ENCODE measurements around the gene SLC8A1.

The SLC8A1 gene

DNA sequence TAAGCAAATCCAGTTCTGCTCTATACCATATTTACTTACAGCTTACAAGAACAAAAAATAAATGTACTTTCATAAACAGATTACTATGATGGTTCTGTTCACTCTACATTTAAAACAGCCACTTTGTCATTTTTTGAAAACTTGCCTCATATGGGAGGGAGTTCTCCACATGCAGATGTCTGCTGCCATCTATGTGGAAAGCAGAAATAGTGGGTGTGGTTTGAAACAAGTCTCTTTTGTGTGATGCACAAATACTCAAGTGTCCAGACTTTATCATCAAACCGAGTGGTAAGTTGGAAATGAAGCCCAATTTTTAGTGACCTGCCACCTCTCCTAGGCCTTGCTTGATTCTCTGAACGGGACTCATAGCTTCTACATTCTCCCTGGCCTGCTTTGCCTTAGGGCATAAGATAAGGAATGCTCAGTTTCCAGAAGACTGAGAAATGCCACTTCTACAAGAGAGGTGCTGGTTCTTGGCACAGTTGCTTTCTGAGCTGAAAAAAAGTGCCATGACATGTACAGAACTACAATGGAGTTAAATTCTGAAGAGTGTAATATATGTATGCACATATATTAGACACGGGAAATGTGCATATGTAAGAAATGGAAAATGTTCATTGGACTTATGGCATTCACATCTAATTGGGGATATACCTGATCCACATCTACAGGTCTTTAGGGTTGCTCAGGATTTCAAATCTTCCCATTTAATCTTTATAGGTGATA is 221.0 kb downstream of the SLC8A1 start:
- no peak for DNase-seq (ENCODE audit: low spot score)

DNA sequence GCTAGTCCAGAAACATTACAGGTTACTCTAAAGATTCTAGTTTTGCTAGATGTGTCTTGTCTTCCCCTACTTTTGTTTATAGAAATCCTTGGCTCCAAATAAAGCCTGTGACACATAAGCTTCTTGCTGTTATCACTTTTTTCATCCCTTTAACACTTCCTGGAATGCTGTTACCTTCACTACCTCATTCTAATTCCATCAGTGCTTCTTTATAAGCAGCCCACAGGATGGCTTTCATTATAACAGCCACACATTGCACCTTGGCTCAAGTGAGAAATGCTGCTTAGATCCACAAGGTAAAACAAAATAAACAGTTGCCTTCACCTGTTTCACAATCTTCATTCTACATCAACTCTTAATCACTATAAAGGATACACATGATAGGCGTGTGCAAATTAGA is 221.7 kb downstream of the SLC8A1 start:
- no peak for DNase-seq (ENCODE audit: low spot score)

DNA sequence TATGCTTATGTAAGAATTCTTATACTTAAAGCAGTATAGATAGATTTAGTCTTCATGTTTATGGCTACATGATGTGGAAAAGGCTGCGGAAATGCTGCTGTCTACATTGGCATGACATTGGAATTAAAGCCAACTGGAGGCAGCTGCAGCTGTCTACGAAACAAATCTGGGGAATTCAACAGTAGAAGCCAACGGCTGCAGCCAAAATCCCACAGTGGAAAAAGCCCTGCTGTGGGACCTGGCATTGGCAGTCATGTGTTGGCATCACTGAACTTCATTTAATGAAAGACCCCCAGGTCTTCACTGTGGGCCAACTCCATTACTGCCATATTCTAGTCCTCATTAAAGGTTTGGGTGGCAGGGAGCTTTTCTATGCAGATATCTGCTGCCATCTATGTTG is 223.6 kb downstream of the SLC8A1 start:
- DNase-seq (ENCODE audit: low spot score): no peak

DNA sequence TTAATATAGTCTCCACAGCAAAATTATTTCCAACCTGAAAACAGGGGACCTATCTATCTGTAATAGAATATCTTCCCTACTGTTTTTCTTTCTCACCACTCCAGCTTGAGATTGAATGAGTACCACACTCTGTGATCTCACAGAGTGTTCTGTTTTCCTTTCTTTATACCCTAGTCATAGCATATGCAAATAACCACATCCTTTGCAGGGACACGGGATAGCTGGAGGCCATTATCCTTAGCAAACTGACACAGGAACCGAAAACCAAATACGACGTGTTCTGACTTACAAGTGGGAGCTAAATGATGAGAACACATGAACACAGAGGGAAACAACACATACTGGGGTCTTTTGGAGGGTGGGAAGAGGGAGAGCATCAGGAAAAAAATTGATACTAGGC is 224.7 kb downstream of the SLC8A1 start:
- no peak for DNase-seq (ENCODE audit: low spot score)

DNA sequence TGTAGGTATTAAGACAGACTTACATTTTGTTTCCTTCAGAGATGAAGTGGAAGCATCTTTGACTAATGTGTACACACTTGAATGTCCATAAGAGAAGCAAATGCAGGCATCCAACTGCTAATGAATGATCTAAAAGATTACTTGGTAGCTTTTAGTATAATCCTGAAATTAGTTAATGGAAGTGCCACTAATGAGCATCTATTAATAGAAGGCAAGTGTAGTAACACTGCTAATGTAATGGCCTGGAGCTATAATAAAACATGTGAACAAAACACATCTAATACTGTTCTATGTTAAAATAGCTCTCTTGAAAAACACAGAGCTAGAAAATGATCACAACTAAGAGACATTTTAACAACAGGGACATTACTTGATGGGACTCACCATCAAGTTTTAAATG is 225.3 kb downstream of the SLC8A1 start:
- no peak for DNase-seq (ENCODE audit: low spot score)

DNA sequence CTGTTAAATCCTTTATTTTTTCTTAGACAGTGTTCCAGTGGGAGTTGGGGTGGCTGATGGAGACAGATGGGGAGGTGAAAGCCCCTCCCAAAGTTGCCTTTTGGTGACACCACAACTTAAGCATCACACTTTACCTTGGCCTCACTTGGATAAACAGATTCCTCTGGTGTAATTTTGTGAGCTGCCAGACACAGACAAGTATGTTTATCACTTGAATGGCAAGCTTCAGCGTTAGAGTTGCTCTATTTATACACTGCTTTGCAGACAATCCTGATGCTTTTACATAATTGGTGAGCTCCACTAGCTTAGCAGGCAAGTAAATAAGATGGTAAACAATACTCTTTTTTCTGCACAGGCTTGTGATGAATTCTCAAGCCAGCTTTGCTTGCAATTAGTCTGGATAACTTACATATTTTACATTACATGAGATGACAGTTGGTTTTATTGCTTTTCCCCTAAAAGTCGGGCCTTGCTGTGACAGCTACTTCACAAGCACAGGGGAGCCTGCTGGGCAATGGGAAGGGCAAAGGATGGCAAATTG is 226.2 kb downstream of the SLC8A1 start:
- no peak for DNase-seq (ENCODE audit: low spot score)

DNA sequence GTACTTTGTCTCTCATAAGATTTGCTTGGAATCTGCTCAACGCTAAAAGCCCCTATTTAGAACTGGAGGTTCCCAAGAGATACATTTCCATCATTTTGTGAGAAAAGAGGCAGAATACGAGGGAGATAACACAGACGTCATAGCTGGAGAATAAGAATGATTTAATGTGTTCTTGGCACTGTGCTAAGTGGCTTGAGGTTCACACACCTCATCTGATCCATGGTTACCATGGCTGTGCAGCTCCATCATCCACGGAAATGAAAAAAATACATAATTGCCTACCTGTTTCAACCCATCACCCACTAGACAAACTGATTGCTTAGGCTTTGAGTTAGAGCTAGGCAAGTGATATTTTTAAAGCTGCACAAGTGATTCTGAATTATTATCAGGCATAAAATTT is 227.6 kb downstream of the SLC8A1 start:
- no peak for DNase-seq (ENCODE audit: low spot score)

DNA sequence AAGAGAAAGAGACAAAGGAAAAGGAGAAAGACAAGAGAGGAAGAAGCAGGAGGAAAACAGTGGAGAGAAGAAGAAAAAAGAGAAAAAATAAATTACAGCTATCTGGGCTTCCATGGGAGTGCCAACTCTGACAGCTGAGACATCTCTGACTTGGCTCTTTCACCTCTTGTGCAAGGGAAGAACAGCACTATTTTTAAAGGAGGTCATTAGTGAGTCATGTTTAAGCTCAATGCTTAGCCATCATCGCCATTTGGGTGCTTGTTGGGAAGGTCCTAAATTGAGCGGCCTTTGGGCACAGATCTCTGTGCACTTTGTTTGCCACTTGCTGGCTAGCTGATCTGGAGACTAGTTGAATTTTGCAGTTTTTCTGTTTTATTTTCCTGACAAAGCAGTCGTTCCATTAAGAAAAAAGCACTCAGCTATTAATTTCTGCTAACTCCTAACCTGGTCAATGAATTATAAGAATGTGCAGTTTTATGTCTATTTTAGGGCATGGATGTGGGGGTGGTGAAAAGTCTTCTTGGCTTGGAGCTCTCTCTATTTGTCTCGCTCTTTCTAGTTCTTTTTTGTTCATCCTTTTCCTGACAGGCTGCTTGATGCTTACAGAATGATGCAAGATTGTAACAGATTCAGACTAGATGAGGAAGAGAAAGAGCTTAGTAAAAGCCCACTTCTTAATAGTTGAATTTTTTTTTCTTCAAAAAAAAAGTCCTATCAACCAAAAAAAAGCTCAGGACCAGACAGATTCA is 231.5 kb downstream of the SLC8A1 start:
- peak; percentile 22 for DNase-seq (ENCODE audit: low spot score)

DNA sequence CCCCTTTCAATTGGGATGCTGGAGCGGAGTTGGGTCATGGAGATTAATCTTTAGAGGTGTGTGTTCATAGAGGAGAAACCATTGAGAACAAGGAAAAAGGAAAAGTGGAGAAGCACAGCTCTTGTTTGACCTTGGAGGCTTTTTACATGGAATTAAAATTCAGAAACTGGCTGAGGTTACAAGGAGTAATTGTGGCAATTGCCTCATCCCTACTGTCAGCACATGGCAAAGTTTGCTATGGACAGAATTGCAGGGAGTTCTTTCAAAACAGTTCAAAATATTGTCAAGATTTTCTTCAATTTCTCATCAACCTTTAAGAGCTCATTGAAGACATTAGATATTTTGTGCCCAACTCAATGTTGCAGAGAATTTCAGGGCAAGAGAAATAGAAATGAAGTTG is 232.7 kb downstream of the SLC8A1 start:
- no peak for DNase-seq (ENCODE audit: low spot score)

DNA sequence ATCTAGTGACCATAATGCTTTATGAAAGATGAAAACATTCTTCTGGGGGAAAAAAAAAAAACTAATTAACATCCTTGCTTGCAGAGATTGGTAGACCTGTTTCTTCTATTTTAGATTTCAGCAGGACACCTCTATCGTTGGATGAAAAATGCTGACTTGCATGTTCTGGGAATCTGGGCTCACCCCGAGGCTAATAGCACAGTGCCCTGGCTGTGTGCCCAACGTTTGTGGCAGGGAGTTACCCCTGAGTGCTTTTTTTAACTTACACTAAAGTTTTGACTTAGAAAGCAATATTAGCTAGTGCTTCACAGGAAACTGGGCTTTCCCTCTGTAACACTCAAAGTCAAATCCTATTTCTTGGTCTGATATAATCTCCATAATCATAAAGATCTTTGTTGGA is 233.2 kb downstream of the SLC8A1 start:
- DNase-seq (ENCODE audit: low spot score): no peak

DNA sequence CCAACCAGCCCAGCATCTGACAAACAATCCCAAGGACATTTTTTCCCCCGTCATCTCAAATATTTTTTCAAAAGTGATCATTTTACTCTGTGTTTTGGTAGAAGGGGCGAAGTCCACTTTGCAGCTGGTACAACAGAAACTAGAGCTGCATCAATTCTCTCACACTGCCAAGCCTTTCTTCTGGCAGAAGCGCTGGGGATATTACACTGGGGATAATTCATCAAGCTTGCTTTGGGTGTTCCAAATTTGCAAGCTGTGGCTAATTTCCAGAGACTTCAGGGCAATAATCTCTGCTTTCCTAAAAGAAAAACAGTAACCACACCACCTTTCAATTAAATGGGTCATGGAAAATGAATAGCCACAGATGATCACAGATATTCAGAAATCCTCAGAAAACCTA is 238.3 kb downstream of the SLC8A1 start:
- no peak for DNase-seq (ENCODE audit: low spot score)

DNA sequence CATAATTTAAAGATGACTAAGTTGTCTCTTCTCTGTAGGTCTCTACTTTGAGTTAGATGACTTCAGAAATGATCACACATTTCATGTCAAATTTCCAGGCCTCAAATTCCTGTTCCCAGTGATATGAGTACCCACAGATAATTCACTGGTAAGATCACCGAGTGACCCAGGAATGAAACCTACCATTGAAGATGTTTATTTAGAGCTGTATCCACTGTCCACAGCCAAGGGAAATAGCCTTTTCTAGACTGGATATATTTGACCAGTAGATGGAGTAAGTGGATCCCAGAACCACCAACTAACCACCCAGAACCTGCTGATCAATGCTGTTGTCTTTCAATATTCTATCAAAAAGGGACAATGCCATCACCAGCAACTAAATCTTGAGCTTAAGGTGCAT is 238.8 kb downstream of the SLC8A1 start:
- DNase-seq (ENCODE audit: low spot score): peak; percentile 67

DNA sequence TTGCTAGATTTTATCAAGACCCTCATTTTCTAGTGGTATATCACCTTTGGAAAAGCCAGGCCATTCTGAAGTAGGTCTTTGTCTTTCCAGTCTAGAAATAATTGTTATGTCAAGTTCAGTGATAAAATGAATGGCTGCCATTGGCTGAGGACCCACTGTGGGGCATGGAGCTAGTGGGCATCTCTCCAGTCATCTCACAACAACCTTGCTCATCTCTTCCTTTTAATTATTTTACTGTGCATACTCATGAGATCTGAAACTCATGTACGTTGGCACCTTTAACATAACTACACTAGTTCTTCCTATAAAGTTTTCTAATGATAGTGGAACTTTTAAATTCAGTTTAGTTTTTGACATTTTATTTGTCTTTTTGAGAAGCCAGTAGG is 240.9 kb downstream of the SLC8A1 start:
- no peak for DNase-seq (ENCODE audit: low spot score)

DNA sequence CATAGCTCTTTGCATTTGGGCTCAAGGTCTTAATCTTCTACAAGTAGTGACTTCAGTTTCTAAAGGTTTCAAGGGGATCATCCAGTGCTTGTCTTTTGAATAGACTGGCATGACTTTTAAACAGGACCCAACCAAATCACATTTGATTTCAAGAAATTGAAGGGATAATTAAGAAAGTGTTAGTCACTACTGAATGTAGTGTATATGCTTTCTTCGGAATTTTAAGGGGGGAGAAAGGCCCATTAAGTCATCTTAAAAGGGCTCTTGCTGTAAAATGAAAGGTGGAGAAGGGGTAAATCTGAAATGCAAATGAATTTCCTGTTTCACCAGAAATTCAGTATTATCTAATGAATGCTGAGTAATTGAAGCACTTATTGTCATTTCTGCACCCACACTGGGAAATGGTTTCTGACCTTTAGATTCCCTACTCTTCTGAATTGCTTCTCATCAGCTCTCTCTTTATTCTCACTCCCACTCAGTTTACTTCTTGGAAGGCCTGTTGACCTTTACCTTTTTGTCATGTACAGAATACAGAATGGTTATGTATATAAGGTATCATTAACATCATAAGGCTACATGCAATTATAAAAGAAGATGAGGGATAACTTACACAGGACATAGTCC is 241.4 kb downstream of the SLC8A1 start:
- DNase-seq (ENCODE audit: low spot score): no peak

DNA sequence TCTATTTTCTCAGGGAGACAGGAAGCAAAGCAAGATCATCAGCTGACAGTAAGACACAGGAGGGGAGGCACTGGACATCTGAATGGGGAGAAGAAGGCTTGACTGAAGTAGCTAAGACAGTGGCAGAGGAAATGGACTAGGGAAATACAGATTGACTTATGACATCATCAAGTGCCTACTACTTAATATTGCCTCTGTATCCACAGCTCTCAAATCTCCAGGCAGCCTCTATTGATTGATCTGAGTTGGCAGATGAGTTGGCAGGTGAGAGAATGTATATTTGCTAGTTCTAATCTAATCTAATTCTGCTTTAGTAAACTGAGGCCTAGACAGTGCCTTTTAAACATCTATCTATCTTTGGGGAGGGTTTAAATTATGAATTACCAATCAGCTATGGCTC is 242.1 kb downstream of the SLC8A1 start:
- DNase-seq (ENCODE audit: low spot score): no peak

DNA sequence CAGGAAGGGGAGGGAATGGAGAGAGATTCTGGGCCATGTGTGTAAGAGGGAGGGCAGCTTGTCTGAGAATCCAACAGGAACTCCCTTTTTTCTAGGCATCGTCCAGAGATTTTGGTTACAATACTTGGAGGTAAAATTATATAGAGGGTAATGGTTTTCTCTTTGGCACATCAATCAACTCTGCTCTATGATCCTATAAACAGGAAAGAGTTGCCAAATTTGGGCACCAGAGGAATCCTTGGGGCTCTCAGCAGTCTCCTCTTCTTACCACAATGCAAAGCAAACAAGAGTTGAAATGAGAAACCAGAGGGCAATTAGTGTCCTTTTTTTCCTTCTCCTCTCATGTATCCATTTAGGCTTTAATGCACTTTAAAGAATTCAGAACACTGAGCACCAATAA is 243.4 kb downstream of the SLC8A1 start:
- no peak for DNase-seq (ENCODE audit: low spot score)

DNA sequence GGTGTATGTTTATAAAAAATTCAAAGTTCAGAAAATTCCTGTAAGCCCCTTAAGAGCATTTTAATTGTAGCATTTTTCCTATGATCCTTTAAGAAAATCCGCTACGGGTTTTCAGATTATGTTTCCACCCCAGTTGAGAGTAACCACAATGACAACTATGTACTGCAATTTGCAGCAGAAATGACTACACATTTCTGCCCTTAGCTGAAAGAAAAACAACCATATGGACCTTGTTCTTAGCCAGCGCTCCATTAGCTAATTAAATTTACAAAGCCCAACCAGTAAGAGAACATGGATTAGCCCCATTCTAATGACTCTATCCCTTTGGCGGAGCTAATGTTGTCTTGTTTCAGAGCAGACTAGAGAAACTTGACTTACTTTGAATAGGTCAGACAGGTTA is 247.6 kb downstream of the SLC8A1 start:
- DNase-seq (ENCODE audit: low spot score): peak; percentile 27

DNA sequence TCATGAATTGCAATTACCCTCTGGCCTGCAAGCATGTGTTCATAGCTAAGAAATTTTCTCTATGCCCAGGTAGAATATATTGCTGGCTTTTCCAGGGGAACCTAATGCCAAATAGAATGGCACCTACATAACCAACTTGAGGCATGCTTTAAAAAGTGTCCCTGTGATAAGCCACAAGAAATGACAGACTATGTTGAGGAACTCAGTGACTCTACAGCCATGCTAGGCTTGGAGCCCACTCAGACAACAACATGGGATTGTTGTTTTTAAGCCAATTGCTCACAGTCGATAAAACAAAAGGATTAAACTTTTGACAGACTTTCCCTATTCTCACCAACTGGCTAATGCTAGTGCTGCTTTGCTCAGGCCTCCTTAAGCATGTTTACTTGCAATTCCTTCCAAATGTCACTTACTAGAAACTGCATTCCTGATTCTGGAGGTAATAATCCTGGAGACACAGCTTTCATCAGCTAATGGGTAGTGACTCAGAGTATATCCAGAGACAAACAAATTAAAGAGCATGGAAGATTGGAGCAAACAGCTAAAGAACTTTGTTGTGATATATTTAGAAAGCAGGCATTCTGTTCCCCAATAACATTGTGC is 249.0 kb downstream of the SLC8A1 start:
- peak; percentile 64 for DNase-seq (ENCODE audit: low spot score)

DNA sequence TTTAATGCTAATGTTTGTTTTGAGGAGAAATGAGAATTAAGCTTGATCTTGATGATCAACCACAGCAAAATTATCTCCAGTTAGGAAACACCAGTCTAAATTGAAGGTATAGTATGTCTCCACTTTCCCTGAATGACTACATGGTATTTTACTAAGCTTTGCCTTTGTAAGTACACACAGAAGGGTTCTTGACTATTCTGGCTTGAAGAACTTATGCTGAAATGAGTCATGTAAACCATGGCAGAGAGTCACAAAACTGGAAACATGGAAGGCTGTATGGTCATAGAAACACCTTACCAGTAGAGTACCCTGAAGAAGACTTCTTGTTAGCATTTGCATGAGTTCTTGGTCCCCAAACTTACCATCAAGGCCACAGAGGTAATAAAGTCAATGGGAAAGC is 250.5 kb downstream of the SLC8A1 start:
- DNase-seq (ENCODE audit: low spot score): no peak

DNA sequence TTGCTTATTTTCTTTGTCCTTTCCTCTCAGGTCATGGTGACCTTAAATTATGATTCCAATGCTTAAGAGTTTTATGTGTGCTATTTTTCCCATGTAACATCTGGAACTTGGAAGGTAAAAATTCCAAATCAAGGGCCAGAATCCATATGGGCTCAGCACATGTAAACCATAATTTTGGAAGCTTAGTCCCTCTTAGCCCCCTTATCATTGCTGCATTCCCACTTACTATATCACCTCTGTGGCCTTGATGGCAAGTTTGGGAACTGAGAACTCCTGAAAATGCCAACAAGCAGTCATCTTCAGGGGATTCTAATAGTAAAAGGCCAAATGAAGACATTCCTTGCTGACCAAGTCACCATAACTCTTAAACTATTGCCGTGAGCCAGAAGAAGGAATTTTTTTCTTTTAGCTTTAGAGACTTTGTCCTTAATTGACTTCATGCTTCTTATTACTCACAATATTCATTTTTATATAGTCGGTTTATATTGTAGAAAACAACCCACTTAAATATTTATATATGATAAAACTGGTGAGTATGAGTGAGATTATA is 251.4 kb downstream of the SLC8A1 start:
- peak; percentile 10 for DNase-seq (ENCODE audit: low spot score)

DNA sequence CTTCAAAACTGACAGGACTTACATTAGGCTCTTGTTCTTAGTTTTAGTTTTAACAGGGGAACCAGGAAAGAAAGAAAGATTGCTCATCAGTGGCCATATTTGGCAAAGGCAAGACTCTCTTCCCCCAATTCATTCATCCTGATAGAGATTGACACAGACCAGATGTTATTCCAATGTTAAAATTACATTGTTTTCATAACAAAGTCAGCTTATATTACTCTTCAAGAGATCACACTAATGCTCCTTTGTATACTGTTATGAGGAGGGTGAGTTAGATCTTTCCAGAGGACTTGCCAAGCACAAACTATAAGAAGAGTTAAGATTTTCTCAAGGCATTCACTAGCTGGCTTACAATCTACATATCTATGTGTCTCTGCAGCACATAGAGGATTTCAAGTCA is 252.1 kb downstream of the SLC8A1 start:
- no peak for DNase-seq (ENCODE audit: low spot score)

DNA sequence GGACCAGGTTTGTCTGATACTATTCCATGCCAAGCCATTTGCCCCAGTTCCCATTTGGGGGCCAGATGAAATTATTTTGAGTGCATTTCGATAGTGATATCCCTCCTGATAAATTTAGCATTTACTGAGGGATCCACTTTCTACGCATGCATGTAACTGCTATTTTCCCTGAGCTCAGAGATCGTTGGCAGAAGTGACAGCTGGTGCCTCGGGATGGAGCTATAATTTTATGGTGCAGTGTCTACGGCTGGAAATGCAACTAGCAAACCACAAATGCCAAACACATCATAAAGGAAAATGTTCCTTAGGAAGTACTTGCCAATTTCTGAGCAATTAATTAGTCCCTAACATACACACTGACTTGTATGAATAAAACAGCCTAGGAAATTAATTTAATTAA is 254.8 kb downstream of the SLC8A1 start:
- DNase-seq (ENCODE audit: low spot score): no peak

DNA sequence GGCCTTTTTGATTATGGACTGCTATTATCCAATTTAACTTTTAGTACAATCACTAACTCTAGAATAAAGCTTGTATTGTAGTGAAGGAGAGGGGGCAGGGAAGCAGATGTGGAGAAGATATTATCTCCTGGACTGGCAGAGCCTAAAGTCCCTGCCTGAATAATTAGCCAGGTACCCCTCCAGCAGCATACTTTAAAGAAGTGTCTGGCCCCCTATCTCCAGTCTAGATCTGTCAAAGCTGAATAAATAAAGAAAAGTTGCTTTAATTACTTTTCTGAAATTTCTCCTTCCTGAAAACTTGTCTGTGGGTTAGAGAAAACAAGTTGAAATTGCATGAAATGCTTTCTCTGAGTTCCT is 258.2 kb downstream of the SLC8A1 start:
- no peak for DNase-seq (ENCODE audit: low spot score)

All from AG08395 (cell line).